HL-60 (cell line): Measurements from ENCODE around the gene MYOF.
"Not testable (repeated sequence)": the region's sequence is repeated elsewhere in the genome, so short reads cannot be mapped to it uniquely, and the experiment has no call there.

Source experiments
- DNase-seq, 2 experiments: peaks; one replicate each; pipeline ENCODE4 v3.0.0-alpha.2; 2010 to 2020; ENCODE audit warnings: low read depth in 1 of 2, low spot score in 1 of 2
- H3K27ac ChIP-seq: fragments of 250-450 bp; sonication (Bioruptor Pico); replicated peaks from 2 replicates; pipeline ENCODE4 v1.5.1; 2020; ENCODE audit warnings: mild to moderate bottlenecking, moderate library complexity
- H3K27me3 ChIP-seq: fragments of 250-450 bp; sonication (Bioruptor Pico); 2 replicates; pipeline ENCODE4 v1.5.1; 2021; ENCODE audit warnings: mild to moderate bottlenecking, moderate library complexity; ENCODE audit not compliant: insufficient read depth, poor library complexity, severe bottlenecking
- H3K4me3 ChIP-seq: replicated peaks from 2 replicates; pipeline ENCODE4 v1.5.1; 2011; ENCODE audit warnings: mild to moderate bottlenecking, control low read depth, low read length; ENCODE audit not compliant: insufficient read depth
- CTCF ChIP-seq: IDR thresholded peaks from one replicate; pipeline ENCODE4 v1.5.1; 2011; ENCODE audit warnings: low read length, control low read depth, inconsistent platforms; ENCODE audit not compliant: insufficient read depth
- GABPA ChIP-seq: IDR thresholded peaks from 2 replicates; pipeline ENCODE4 v1.6.1; 2012; ENCODE audit warnings: low read depth
- POLR2AphosphoS5 ChIP-seq: IDR thresholded peaks from 2 replicates; pipeline ENCODE4 v1.6.1; 2012; ENCODE audit warnings: low read depth
- REST ChIP-seq: IDR thresholded peaks from 2 replicates; pipeline ENCODE4 v1.6.1; 2012; ENCODE audit warnings: low read depth; ENCODE audit not compliant: insufficient replicate concordance
- SPI1 ChIP-seq: IDR thresholded peaks from 2 replicates; pipeline ENCODE4 v1.6.1; 2012; ENCODE audit warnings: low read depth, mild to moderate bottlenecking, borderline replicate concordance

The MYOF gene

GRCh38 chr10:93288679-93289634 lies 193.2 kb downstream of the MYOF start:
- Histone ChIP-seq H3K27me3 (no peaks in the 10 kb centered on the region), H3K4me3 (no peak overlapping the region), H3K27ac (no peak overlapping the region)
- DNase-seq, result peak; percentile 17 to 53
- TF ChIP-seq CTCF, result peak; percentile 50
- no peak for TF ChIP-seq SPI1
- no peak for TF ChIP-seq REST

GRCh38 chr10:93287775-93288174 lies 194.4 kb downstream of the MYOF start:
- H3K27me3 ChIP-seq, result no peaks in the 10 kb centered on the region
- H3K27ac ChIP-seq, result no peak overlapping the region
- H3K4me3 ChIP-seq, result no peak overlapping the region
- no peak for DNase-seq
- no peak for TF ChIP-seq GABPA
- no peak for TF ChIP-seq POLR2AphosphoS5
- TF ChIP-seq SPI1, result no peak
- no peak for TF ChIP-seq REST
- TF ChIP-seq CTCF, result no peak

GRCh38 chr10:93284246-93284645 lies 197.9 kb downstream of the MYOF start:
- H3K4me3 ChIP-seq, H3K27ac ChIP-seq, DNase-seq, H3K27me3 ChIP-seq: not testable (repeated sequence)

GRCh38 chr10:93281367-93281720 lies 200.8 kb downstream of the MYOF start:
- no peak for DNase-seq
- H3K27me3 ChIP-seq, result no peaks in the 10 kb centered on the region
- TF ChIP-seq POLR2AphosphoS5 (no peak), GABPA (no peak), CTCF (no peak), SPI1 (no peak), REST (no peak)
- H3K4me3 ChIP-seq, result no peak overlapping the region
- no peak overlapping the region for H3K27ac ChIP-seq
